ENCODE measurements around the gene LAYN.

Gene LAYN

DNA sequence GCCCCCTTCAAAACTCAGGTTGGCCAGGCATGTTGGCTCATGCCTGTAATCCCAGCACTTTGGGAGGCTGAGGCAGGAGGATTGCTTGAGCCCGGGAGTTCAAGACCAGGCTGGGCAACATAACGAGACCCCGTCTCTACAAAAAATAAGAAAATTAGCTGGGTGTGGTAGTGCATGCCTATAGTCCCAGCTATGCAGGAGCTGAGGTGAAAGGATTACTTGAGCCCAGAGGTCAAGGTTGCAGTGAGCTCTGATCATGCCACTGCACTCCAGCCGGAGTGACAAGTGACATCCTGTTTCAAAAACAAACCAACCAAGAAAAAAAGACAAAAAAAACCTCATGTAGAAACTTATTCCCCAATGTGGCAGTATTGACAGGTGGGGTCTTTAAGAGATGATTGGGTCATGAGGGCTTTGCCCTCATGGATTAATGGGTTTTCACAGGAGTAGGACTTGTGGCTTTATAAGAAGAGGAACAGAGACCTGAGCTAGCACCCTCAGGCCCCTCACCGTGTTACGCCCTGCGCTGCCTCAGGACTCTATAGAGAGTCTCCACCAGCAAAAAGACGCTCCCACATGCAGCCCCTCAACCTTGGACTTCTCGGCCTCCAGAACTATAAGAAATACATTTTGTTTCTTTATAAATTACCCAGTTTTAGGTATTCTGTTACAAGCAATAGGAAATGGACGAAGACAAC, 22.3 kb downstream of the LAYN start:
- no peak for DNase-seq

- peak; percentile 26 for DNase-seq
Measured at GRCh38 chr11:111565114-111565720, 24.7 kb downstream of the LAYN start.

DNA sequence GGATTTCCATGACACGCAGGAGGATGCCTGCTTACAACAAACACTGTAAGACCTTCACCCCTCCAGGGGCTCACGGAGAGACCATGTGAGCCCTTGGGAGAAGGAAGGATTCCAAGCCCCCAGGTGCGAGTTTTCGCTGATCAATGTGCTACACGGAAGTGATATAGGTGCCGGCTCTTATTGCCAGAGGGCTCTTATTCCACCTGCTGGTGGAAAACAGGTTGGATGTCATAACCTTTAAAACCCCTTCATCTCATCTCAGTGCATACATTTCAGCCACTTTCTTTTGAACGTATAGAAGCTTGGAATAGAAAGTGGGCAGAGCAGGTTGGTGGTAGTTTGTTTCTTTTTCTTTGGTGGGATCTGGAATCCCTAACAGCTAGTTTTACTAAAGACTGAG, 25.8 kb downstream of the LAYN start:
- DNase-seq: no peak

GRCh38 chr11:111569476-111569875, 29.0 kb downstream of the LAYN start:
- DNase-seq: no peak

DNA sequence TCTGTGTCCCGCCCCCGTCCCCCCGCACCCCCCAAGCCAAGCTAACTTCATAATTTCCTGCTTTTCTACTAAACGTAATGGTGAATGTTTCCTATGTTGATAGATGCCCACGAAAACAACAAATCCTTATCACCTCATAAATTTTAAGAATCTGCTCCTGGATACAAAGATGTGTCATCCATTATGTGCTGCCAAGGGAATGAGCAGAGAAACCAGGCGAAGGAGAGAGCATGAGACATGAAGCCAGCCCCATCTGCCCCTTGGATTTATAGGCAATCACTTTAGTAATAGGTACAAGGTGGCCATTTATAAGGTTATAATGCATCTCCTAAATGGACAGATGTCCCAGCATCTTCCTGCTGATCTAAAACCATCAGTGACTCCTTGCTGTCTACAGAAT, 30.3 kb downstream of the LAYN start:
- DNase-seq: no peak

- DNase-seq: no peak
Measured at GRCh38 chr11:111571829-111572501, 31.4 kb downstream of the LAYN start.

- DNase-seq: no peak
Measured at GRCh38 chr11:111572581-111572980, 32.1 kb downstream of the LAYN start.

DNA sequence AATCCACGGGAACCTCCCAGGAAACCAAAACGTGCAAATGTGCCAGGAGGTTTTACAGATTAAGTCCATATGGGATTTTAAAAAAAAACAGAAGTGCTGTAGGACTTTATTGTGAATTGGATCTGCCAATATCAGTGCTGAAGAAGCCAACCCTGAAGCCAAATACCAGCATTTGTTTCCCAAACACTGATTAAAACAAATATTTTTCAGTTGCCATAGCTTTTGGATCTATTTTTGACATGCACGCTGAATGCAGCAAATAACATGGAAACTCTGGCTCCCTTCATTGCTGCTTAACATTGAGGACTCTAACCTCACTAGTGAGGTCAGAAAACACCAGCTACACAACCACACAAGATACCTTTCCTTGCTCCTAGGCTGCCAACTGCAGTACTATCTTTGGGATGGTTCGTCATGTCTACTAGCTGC, 33.3 kb downstream of the LAYN start:
- DNase-seq: no peak

DNA sequence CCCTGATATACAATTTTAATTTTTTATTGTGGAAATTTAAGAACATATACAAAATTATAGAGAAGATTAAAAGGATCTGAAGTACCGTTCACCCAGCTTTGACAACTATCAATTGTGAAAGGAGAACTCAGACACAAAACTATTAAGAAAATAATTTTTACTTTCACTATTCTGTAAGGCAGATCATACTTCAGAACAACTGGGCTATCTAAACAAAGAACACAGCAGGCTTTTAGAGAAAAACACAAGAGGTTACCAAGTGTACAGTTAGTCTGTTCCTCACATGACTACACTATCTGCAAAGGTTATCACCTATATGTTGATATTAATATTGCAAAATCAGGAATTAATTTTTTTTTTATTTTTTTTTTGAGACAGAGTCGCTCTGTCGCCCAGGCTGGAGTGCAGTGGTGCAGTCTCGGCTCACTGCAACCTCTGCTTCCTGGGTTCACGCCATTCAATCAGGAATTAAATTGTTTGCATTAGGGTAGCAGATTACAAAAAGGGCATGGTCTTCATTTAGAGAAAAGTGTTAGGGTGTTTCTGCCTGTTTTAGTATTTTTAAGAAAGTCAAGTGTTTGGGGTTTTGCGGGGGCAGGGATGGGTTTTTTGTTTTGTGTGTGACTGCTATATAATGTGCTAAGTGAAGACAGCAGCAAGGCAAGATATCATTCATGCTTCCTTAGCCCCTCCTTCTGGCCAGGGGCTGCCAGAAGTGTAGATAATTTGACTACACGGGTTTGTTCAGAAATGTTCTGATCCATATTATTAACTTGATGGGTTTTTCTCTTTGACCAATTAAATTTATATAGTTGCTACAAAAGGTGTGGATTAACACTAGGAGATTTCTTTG, 34.1 kb downstream of the LAYN start:
- no peak for DNase-seq

GRCh38 chr11:111575740-111576139, 35.2 kb downstream of the LAYN start:
- DNase-seq: no peak

GRCh38 chr11:111577821-111578220, 37.3 kb downstream of the LAYN start:
- DNase-seq: no peak

DNA sequence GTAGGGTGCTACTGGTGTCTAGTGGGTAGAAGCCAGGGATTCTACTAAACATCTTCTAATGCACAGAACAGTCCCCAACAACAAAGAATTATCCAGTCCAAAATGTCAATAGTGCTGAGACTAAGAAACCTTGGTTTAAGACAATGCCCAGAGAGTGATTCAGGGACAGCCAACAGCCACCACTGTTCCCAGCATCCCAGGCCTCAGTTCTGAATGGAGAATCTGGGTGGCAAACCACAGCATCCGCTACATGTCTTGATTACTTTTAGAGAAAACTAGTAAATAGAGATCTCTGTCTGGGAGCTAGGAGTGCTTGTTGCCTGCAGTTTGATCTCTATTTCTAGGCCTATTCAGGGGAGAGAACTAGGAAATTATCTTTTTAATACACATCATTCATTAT, 40.8 kb downstream of the LAYN start:
- no peak for DNase-seq

GRCh38 chr11:111582163-111582562, 41.6 kb downstream of the LAYN start:
- DNase-seq: no peak

GRCh38 chr11:111582881-111583280, 42.4 kb downstream of the LAYN start:
- DNase-seq: no peak

GRCh38 chr11:111585371-111585770, 44.9 kb downstream of the LAYN start:
- DNase-seq: no peak

GRCh38 chr11:111586388-111586831, 45.9 kb downstream of the LAYN start:
- DNase-seq: no peak

- no peak for DNase-seq
Measured at GRCh38 chr11:111589114-111589513, 48.6 kb downstream of the LAYN start.

DNA sequence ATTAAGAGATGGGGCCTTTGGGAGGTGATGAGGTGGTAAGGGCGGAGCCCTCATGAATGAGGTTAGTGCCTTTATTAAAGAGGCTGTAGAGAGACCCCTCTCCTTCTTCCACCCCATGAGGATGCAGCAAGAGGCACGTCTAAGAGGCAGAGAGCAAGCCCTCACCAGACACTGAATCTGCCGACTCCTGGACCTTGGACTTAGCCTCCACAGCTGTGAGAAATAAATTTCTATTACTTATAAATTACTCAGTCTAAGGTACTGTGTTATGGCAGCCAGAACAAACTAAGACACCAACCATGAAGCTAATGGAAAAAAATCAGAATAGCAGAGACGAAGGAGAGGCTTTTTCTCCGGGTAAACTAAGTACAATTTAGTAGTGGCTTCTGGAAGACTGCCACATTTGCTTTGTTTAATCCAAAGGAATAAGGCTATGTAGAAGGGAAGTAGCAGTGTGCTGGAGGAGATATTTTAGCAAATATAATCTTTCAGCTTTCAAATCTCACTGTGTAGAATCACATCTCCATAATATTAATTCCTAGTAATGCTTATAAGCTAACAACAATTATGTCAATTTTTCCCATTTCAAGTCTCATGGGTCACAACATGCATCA, 49.5 kb downstream of the LAYN start:
- no peak for DNase-seq

GRCh38 chr11:111591187-111591960, 50.9 kb downstream of the LAYN start:
- DNase-seq: no peak

DNA sequence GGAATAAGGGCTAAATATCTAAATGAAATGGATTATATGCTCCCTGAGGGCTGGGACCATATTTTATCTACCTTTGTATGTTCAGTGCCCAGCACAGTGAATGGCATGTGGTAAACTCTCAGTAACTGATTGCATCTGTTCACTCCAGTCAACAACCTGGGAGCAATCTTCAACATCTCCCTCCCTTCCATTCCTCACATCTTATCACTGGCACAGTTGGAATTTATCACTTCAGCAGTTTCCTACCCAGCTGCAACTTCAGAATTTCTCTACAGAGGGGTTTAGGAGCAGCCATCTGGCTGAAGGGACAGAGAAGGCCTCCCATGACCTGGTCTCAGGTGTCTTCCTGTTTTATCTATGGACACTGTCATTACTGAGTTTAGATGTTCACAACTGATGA, 52.0 kb downstream of the LAYN start:
- no peak for DNase-seq

GRCh38 chr11:111596319-111596718, 55.8 kb downstream of the LAYN start:
- no peak for DNase-seq

DNA sequence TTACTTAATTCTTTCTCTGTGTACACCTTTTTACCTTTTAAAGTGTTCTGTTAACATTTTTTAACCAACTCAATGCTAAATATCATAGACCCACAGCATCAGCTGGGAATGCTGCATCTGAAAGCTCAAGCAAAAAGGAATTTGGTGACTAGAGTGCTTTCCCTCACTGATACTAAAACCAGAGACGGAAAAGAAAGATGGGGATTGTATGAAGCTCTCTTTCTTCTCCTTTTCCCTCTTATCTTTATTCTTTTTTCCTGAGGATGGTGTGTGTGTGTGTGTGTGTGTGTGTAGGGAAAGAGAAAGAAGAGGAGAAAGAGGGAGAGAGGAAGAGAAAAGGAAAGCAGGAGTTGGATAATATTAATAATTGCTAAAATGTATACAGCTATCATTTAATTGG, 57.6 kb downstream of the LAYN start:
- DNase-seq: no peak

Measured in NCI-H1048 (cell line).